Measurements from ENCODE around the gene KIF4B.

The KIF4B gene

GRCh38 chr5:155050384-155051019 is 36.9 kb downstream of the KIF4B start:
- DNase-seq (ENCODE audit: extremely low read depth in 1 of 2, low read depth in 1 of 2): no peak

DNA sequence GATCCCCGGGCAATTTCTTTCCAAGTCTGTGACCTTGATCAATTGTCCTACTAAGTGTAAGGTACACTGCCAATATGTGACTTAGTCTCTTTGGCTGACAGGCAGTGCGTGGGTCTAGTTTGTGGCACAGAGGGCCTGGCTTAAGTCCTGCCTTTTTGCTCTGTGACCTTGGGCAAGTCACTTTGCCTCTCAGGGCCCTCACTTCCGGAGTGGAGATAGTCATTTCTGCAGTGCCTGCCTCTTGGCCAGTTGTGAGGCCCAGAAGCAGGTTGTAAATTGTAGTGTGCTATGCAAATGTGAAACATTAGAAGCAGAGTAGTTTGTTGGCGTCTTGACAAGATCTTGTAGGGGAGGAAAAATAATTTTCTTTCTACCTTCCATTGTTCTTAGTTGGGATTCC is 39.0 kb downstream of the KIF4B start:
- no peak for DNase-seq (ENCODE audit: extremely low read depth in 1 of 2, low read depth in 1 of 2)

DNA sequence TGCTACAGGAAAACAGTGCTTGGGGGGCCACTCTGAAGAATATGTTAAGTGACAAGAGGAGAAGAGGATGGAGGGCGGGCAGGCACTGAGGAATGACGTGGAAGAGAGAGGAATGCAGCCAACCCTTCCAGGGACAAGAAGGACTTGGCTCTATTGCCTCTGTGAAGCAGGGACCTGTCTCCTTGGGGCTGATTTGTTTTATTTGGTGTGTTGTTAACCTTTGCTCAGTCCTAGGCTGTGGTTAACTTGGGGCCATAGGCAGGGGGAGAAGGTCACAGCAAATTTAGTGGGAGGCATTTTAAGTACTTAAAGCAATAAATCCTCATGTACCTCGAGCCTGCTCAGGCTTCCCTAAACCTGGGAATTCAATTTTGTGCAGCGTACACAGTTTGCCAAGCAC is 39.9 kb downstream of the KIF4B start:
- DNase-seq (ENCODE audit: extremely low read depth in 1 of 2, low read depth in 1 of 2): no peak

- DNase-seq (ENCODE audit: extremely low read depth in 1 of 2, low read depth in 1 of 2): no peak
These were observed 43.2 kb downstream of the KIF4B start for GRCh38 chr5:155056644-155057269.

DNA sequence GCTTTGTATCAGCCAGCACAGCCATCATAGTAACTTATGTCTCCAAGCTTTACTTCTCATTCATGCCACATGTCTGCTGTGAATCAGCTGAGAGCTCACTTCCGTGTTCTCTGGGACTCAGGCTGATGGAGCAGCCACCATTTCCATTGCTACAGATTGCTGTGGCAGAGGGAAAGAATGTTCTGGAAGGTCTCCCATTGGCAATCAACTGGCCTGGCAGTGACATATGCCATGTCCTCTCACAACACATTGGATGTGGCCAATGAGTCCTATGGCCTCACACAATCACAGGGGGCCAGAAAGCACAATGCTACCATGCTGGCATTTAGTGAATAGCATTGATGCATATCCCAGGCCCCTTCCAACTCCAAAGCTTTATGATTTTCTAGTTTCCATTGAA is 44.1 kb downstream of the KIF4B start:
- DNase-seq (ENCODE audit: extremely low read depth in 1 of 2, low read depth in 1 of 2): no peak

- no peak for DNase-seq (ENCODE audit: extremely low read depth in 1 of 2, low read depth in 1 of 2)
These were observed 51.0 kb downstream of the KIF4B start for GRCh38 chr5:155064580-155064979.

DNA sequence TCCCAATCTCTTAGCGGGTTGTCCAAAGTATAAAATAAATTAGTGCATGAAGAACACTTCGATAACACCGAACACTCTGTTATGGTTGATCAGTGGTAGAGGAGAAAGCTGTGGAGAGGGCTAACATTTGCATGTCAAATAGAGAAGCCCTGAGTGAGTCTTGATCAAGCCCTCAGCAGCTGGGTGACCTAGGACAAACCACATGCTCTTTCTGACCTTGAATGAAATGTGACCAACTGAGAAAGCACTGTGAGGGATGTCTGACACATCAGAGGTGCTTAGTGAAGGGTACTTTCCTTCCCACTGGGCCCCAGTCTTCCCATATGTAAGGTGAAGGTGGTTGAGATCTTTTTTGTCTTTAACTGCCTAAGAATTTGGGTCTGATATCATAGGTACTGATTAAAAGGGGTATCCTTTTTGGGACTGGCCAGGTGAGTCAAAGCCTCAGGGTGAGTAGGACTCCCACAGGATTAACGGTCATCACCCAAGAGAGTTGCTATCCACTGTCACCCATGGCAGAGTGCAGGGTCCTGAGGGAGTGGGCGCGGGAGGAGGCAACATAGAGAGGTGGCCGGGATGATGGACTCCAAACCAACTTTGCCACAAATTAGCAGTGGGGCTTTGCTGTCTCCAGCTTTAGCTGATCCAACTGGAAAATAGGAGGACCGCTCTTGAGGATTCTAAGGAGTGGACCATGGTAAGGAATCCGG is 53.5 kb downstream of the KIF4B start:
- DNase-seq (ENCODE audit: extremely low read depth in 1 of 2, low read depth in 1 of 2): no peak
